GM18951 (cell line): ENCODE results near the gene TRIM34.
"Not testable (repeated sequence)": the region's sequence is repeated elsewhere in the genome, so short reads cannot be mapped to it uniquely, and the experiment has no call there.

Experiments
- POLR2A ChIP-seq: IDR thresholded peaks from 4 replicates; pipeline ENCODE4 v1.6.1; 2011; ENCODE audit warnings: mild to moderate bottlenecking; ENCODE audit not compliant: insufficient read length, insufficient read depth; ENCODE audit errors: extremely low read depth
- in situ Hi-C: fragments of 300-500 bp; cut with MboI; formaldehyde crosslinking; loops from one replicate; pipeline ENCODE4 v1.12.0; 2022; ENCODE audit warnings: low sequenced_read_pairs, mixed read lengths, inconsistent platforms; ENCODE audit not compliant: unreplicated experiment

The TRIM34 gene

DNA sequence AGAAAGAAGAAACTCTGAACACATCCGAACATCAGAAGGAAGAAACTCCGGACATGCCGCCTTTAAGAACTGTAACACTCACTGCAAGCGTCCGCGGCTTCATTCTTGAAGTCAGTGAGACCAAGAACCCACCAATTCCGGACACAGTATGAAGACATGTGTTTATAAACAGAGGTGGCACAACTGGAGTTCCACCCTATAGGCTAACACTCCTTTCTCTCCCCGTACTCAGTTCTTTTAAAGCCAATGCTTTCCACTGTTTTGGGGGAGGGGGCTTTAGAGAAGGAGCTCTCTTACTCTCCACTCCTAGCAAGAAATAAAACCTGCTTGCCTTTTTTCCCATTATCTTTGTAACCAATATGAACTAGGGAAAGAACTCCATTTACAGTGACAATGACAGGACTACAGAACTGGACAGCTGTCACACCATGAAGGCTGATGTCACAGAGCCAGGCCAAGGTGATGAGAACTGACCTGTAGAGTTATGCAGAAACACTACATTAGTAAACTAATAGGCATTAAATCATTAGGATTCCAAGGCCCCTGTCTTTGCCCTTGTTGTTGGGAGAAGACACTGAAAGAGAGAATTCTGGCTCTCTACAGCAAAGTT is 59.3 kb downstream of the TRIM34 start:
- no peak for TF ChIP-seq POLR2A
- in situ Hi-C loops = no loop called here

DNA sequence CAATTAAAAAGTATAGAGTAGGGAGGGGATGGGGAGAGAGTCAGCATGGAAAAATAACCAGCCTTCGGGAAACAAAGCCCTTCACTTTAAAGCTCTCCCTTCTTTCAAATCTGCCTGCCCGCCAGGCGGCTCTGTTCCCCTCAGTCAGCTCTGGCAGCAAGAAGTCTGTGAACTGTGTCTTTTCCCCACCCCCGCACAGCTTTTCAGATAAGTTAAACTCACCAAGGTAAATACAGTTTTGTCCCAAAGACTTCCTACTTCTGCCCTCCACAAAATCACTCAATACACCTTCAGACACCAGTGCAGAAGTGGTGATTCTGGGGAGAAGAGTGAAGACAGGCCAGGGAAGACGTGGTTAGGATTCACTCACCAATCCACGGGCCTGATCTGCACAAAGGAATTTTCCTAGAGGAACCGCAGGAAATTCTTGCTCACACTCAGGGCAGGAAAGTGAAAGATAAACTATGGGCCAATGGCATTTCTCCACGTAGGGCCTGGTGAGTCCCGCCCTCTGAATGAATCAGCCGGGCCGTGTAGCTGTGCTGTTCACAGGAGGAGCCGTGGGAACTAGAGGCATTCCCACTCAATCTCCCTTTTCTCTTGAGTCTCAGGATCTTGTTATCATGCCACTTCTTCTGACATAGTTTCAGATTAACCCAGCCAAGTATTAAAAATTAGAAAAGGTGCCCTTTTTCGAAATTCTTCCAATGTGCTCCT is 60.0 kb downstream of the TRIM34 start, which contains the start of gene TRIM5:
TSS of gene TRIM5 (minus strand) at position 429 of the 717 bp plus-strand sequence. CDS start 4,897 bp downstream, outside the sequence.
- peak; percentile 58 for TF ChIP-seq POLR2A
- in situ Hi-C loops = no loop called here

DNA sequence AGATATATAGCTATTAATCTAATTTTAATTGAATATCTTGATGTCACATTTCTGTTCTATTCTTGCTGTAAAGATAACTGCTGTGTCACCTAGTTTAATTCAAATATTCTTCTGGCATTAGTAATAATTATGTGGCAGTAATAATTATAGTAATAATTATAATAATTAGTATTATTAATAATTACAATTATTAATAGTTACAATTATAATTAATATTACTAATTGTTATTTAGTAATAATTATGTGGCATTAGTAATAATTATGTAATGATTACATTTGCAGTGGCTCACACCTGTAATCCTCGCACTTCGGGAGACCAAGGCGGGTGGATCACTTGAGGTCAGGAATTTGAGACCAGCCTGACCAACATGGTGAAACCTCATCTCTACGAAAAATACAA is 61.6 kb downstream of the TRIM34 start:
- in situ Hi-C loops = no loop called here
- no peak for TF ChIP-seq POLR2A

DNA sequence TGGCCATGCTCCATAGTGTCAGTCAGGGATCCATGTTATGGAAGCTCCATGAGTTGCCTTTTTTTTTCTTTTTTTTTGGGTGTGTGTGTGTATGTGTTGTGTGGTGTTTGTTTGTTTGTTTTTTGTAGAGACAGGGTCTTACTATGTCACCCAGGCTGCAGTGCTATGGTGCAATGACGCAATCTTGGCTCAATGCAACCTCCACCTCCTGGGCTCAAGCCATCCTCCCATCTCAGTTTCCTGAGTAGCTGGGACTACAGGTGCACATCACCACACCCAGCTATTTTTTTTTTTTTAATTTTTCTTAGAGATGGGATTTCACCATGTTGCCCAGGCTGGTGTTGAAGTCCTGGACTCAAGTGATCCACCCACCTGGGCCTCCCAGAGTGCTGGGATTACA is 63.7 kb downstream of the TRIM34 start:
- no peak for TF ChIP-seq POLR2A
- in situ Hi-C loops = no loop called here

DNA sequence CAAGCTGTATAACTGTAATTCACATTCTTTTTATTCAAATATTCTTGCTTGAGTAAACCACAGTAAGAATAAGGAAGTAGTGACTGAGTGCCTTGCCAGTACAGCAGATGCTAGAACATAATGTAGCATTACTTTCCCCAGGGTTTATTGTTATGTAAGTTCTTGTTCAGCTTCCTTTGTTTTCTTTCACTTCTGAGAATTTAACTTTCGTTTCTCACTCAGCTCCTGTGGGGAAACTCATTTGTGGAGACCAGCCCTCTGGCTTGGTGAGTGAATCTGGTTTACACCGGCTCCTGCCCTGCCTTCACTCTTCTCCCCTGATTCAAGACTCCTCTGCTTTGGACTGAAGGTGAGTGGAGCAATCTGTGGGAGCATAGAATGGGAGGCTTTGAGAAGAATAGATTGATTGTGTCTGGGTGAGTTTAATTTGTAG is 64.8 kb downstream of the TRIM34 start, which contains the start of gene TRIM22:
TSS of gene TRIM22 (plus strand) at position 240 of the 433 bp plus-strand sequence. CDS start 6,443 bp downstream, outside the sequence.
- in situ Hi-C loops = no loop called here
- TF ChIP-seq POLR2A = peak; percentile 59

DNA sequence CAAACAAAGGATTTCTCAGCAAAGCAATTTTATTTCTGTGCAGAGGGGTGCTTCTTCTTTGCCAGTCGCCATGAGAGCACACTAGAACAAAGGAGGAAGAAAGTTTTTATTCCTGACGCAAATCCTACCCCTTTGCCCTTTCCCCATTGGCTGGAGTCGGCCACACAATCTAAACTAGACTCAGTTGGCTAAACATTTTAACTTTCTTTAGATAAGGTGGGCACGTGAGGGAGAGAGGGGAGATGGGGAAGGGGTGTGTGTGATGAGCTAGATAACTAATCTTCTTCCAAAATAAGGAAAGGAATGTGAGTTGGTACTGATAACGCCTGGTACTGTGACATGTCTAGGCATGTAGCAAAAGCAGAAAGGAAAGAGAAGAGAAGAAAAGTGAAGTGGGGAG is 65.4 kb downstream of the TRIM34 start:
- no peak for TF ChIP-seq POLR2A
- in situ Hi-C loops = no loop called here

DNA sequence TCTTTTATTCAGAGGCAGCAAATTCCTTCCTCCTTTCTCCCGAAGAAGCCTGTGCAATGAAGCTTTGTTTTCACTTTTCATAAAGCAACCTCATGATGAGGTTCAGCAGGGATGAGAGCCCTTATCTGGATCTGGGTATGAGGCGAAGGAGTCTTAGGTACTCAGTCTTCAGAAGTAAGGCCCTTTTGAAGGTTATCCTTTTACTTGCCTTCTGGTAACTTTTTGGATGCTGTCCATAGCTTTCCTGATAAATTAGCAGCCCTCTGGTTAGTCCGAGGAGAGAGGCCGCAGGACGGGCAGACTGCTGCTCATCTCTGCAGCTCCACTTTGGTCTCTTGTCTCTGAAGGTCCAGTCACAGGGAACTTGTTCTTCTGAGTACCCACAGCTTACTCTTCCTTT is 65.9 kb downstream of the TRIM34 start:
- in situ Hi-C loops = no loop called here
- TF ChIP-seq POLR2A = peak; percentile 10

DNA sequence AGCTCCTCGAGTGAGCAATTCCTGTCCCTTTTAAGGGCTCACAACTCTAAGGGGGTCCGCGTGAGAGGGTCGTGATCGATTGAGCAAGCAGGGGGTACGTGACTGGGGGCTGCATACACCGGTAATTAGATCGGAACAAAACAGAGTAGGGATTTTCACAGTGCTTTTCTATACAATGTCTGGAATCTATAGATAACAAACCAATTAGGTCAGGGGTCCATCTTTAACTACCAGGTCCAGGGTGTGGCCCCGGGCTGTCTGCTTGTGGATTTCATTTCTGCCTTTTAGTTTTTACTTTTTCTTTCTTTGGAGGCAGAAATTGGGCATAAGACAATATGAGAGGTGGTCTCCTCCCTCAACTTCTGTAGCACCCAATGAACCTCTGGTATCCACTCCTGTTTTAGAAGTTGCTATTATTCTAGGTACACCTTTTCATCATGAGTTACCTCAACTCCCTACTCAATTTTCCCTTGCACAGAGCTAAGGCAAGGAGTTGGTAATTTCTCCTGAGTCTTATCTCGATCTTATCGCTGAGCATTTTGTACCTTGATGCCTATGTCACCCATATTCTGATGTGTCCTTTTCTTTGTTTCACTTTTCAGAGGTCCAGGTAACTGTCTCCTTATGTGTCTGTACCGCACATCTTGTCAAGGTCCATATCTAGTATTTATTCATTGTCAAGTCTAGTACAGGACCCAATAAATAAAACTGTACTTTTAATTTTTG is 66.6 kb downstream of the TRIM34 start:
- in situ Hi-C loops = not testable (repeated sequence)

DNA sequence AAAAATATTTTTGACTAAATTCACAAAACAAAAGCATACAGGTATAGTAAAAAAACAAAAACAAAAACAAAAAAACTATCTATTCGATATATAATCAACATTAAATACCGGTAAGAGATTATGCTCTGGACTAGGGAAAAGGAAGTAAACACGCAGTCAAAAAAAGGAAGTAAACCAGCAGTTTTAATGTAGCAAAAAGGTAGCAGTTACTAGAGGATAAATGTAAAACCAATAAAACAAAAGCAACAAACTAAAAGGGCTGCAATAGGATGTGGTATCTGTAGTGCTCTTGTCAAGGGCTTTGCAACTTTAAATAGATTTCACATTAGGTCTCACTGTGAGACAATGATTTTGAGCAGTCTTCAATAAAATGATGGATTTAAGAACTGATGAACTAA is 67.2 kb downstream of the TRIM34 start:
- in situ Hi-C loops = no loop called here

More for the DNA sequence above, 67.2 kb downstream of the TRIM34 start:
- TF ChIP-seq POLR2A = no peak
